Frontal cortex (tissue), 4 donors: ENCODE data around the gene AGRN. TPM values are rescaled to one million over a fixed set of nuclear protein-coding genes. Genes with fewer than 3 reads are reported as not detected.
"Not testable (repeated sequence)": the region's sequence is repeated elsewhere in the genome, so short reads cannot be mapped to it uniquely, and the experiment has no call there.

Source experiments
- DNase-seq, 2 donors: peaks; one replicate each; pipeline ENCODE4 v3.0.0; 2012; ENCODE audit warnings: low spot score in 2 of 2
- FAIRE-seq: peaks from 2 replicates; lab custom pipeline; 2012; peaks lifted over from hg19 to GRCh38; lab: Jason Lieb, UNC
- total RNA-seq: library from RNA; depleted of rRNA; stranded (reverse); fragments of >200 nt; gene quantifications from one replicate; pipeline ENCODE4 v1.2.3, GENCODE V29; 2014
- donor health status: control.
- donor health status: control.
- donor health status: control.

AGRN gene
- total RNA-seq, 1 donor from 2014 or later = 51.8 TPM

- DNase-seq = no peak
- FAIRE-seq = no peak
Measured at GRCh38 chr1:1061682-1062345, 41.9 kb downstream of the AGRN start.

DNA sequence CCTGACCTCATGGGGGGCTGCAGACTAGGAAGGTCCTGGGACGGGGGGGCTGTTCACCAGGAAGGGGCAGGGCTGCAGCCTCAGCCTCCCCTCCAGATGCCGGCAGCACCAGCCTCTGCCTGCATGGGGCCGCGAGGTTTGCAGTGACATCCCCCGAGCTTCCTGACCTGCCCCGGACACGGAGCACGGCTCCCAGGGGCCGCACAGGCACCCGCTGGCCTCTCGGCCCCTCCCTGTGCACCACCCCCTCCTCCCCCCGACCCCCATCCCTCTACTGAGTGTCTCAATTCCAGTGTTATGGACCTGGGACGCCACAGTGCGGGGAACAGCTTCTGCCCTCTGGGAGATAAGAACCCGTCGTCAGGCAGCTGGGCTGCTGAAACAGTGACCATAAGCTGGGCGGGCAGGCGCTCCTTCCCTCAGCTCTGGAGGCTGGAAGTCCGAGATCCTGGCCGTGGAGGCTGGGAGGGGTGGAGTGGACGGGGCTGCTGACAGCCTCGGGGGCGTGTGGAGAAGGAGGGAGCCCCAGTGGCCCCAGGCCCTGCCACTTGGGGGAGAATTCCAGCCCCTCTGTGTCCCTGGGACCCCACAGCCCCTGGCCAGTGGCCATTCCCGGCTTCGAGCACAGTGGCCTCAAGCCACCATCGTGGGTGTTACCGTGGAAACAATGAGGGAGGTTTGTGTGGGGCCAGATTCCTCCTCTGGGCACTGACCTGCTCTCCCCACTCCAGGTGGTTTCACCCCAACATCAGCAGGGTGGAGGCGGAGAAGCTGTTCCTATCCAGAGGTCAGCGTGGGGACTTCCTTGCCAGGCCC, 42.6 kb downstream of the AGRN start:
- DNase-seq (no peak), FAIRE-seq (no peak)

DNA sequence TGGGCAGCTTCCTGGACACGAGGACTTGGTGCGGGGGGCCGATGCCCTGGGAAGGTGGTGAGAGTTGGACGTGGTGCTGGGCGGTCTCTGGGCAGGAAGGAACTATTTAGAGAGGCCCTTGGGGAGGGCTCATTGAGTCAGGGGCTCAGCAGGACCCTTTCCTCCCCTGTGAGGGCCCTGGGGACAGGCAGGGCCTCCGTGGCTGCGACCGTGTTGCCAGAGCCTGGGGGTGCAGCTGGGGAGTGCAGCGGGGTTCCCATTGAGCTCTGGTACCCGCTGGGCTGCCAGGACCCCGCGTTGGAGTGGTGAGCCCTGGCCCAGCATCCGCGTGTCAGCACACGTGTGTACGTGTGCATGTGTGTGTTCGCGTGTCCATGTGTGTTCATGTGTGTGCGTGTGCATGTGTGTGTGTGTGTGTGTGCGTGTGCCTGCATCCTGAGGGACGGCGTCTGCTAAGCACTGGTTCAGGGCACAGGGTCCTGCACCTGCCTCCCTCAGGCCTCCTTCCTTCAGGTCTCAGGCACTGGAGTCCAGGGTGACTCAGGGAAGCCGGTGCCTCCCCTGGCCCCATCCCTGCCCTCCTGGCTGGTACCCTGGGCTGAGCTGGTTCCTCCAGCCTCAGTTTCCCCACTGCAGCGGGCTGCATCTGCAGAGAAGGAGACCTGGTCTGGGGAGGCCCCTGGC, 43.5 kb downstream of the AGRN start:
- DNase-seq = no peak
- no peak for FAIRE-seq

DNA sequence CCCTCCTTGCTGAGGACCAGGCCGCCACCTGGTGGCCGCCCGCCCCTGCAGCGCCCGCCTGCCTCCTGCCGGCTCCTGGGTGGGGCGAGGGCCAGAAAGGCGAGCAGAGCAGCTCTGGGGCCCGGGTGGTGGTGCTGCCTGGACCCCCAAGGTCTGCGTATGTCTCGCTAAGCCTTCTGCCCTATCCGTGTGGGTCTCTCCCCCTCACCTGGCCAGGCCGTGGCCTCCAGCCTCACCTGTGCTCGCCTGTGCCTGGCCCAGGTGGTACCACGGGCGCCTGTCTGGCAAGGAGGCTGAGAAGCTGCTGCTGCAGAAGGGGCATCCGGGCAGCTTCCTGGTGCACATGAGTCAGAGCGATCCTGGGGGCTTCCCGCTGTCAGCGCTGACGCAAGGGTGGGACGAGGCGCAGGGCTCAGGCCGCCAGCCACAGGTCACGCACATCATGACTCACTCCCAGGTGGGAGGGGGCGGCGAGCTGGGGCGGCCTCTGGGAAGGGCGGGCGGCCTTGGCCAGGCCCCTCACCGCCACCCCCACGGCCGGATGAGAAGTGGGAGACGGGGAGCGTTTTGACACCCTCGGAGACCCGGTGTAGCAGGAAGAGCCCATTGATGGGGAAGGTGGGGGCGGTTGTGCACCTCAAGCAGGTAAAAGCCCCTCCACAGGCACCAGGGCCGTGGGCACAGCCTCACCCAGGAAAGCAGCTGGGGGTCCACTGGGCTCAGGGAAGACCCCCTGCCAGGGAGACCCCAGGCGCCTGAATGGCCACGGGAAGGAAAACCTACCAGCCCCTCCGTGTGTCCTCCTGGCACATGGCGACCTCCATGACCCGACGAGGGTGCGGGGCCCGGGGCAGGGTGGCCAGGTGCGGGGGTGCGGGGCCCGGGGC, 44.3 kb downstream of the AGRN start:
- DNase-seq (peak; percentile 84 to 86), FAIRE-seq (no peak)

DNA sequence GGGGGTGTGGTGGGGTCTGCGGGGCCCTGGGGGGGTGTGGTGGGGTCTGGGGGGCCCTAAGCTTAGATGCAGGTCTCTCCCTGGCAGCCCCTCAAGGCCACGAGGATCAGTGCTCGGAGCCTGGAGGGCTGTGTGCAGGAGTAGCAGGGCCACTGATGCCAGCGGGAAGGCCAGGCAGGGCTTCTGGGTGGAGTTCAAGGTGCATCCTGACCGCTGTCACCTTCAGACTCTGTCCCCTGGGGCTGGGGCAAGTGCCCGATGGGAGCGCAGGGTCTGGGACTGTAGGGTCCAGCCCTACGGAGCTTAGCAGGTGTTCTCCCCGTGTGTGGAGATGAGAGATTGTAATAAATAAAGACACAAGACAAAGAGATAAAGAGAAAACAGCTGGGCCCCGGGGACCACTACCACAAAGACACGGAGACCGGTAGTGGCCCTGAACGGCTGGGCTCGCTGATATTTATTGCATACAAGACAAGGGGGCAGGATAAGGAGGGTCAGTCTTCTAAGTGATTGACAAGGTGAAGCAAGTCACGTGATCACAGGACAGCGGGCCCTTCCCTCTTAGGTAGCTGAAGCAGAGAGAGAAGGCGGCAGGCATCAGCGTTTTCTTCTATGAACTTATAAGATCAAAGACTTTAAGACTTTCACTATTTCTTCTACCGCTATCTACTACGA, 45.5 kb downstream of the AGRN start:
- DNase-seq (no peak), FAIRE-seq (no peak)

DNA sequence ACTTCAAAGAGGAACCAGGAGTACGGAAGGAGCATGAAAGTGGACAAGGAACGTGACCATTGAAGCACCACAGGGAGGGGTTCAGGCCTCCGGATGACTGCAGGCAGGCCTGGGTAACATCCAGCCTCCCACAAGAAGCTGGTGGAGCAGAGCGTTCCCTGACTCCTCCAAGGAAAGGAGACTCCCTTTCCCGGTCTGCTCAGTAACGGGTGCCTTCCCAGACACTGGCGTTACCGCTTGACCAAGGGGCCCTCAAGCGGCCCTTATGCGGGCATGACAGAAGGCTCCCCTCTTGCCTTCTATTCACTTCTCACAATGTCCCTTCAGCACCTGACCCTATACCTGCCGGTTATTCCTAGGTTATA, 46.0 kb downstream of the AGRN start:
- not testable (repeated sequence) for DNase-seq, FAIRE-seq

DNA sequence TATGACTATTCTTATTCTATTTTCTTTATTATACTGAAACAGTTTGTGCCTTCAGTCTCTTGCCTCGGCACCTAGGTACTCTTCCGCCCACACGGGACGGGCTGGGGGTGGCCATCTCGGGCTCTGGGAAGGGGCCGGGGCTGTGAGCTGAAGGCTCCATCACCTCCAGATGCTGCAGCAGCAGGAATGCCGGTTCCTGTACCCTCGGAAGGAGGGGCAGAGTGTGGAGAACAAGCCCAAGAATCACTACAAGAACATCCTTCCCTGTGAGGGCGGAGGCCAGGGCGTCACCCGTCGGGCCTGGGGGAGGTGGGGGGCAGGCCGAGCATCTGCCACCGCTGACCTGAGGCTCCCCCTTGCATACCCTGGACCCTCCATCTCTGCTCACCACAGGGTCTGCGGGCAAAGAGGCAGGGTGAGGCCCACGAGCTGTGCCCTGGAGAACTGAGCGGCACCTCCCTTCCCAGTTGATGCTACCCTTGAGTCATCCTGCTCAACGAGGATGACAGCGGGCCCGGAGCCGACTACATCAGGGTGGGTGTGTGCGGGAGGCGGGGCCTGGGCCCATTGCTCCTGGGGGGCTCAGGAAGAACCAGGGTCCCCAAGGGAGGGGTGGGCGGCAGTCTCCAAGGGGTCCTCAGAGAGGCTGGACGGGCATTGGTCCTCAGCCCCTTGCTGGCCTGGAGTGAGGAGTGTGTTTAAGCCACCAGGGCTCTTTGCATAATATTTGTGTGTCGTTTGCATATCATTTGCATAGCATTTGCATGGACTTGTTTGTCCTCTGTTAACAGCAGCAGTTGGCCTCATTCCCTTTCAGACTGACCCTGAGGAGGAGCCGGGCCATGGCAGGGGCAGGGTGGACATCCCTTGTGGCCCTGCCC, 46.7 kb downstream of the AGRN start:
- FAIRE-seq = no peak
- no peak for DNase-seq

- FAIRE-seq = no peak
Measured at GRCh38 chr1:1067284-1067859, 47.5 kb downstream of the AGRN start.

GRCh38 chr1:1067860-1068516, 48.1 kb downstream of the AGRN start:
- FAIRE-seq = no peak
- DNase-seq = no peak

More at GRCh38 chr1:1067284-1067859, 47.5 kb downstream of the AGRN start:
- no peak for DNase-seq

DNA sequence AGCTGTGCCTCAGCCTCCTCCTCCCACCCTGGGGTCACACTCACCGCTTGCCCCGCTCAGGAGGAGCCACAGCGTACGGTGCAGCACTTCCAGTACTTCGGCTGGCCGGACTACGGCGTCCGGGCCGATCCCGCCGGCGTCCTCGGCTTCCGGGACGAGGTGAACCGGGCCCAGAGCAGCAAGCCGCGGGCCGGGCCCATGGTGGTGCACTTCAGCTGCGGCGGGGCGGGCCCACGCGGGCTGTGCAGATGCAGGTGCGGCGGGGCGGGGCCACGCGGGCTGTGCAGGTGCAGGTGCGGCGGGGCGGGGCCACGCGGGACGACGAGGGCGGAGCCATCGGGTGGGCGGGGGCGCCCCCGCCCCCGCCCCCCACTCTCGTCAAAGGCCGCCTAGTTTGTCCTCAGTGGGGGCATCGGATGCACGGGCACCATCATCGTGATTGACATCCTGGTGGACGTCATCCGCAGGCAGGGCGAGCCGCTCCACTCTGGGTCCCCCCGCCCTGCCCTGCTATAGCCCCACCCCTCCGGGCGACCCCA, 48.7 kb downstream of the AGRN start:
- DNase-seq (no peak), FAIRE-seq (no peak)

- DNase-seq = peak; percentile 93 to 95
- no peak for FAIRE-seq
Measured at GRCh38 chr1:1069056-1069710, 49.3 kb downstream of the AGRN start.

- FAIRE-seq (no peak), DNase-seq (no peak)
Measured at GRCh38 chr1:1069711-1070676, 50.1 kb downstream of the AGRN start.

- FAIRE-seq = no peak
- DNase-seq = no peak
Measured at GRCh38 chr1:1071486-1072298, 51.8 kb downstream of the AGRN start.

GRCh38 chr1:1072299-1072848, 52.5 kb downstream of the AGRN start:
- no peak for DNase-seq
- FAIRE-seq = no peak
